ENCODE data around the gene OGT. TPM values are rescaled to one million over a fixed set of nuclear protein-coding genes. Genes with fewer than 3 reads are reported as not detected.
"Not testable (repeated sequence)": the region's sequence is repeated elsewhere in the genome, so short reads cannot be mapped to it uniquely, and the experiment has no call there.

The OGT gene
- total RNA-seq, 1 donor from 2014 or later: 287 TPM

DNA sequence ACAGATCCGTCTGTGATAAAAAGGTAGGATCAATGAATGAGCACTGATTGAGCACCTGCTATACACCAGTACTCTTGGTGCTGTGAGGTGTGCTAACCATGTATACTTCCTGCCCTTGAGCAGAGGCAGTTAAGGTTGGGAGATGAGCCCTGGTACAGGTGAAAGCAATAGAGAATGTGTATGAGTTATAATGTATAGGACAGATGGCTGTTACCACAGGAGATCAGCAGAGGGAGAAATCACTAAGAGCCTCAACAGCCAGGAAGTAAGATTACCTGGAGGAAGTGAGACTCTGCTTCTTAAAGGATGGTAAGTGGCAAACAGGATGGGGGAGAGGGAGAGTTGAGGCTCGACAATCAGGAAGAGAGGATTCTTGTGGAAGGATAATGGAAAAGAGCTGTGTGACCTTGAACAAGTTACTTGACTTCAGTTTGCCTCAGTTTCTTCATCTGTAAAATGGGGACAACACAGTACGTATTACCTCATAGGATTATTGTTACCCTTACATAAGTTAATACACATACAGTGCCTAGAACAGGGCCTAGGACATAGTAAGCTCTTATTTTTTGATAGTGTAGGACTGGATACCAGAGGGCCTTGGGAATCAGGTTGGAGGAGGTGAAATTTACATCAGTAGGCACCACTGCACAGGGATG is 76.3 kb downstream of the OGT start:
- H3K4me1 Mint-ChIP-seq: no peaks in the 10 kb centered on the region

DNA sequence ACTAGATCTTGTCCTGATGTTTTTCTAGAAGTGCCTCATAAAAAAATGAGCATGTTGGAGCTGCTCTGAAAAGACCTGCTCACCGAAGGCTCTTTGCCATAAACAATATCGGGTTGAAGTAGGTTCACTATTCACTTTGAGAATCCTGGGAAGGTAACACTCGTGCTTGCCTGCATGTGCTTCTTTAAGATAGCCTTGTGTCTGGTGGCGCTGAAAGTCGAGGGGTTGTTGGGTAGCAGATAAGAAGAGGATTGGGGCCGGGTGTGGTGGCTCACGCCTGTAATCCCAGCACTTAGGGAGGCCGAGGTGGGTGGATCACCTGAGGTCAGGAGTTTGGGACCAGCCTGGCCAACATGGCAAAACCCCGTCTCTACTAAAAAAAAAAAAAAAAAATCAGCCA is 78.8 kb downstream of the OGT start:
- peaks cover 17% of the 10 kb centered on the region for H3K9me3 Mint-ChIP-seq
- not testable (repeated sequence) for H3K36me3 Mint-ChIP-seq, H3K4me3 Mint-ChIP-seq

More for the DNA sequence above, 76.3 kb downstream of the OGT start:
- H3F3A ChIP-seq (ENCODE audit: low read depth): no peaks in the 10 kb centered on the region
- no peak overlapping the region for H3K9ac ChIP-seq
- no peaks in the 10 kb centered on the region for H3K4me1 ChIP-seq
- no peak for DNase-seq (ENCODE audit: low spot score)
- H3K36me3 ChIP-seq: no peaks in the 10 kb centered on the region
- Mint-ChIP-seq H3K27ac (no peak overlapping the region), H3K36me3 (peaks cover 12% of the 10 kb centered on the region), H3K27me3 (ENCODE audit: insufficient read depth, low read depth) (no peaks in the 10 kb centered on the region), H3K4me3 (no peak overlapping the region), H3K9me3 (peaks cover 4% of the 10 kb centered on the region)
- TF ChIP-seq EZH2 (IDR thresholded peaks at IDR 0.05): no peak
- TF ChIP-seq EZH2phosphoT487 (IDR thresholded peaks at IDR 0.05): no peak
- no peak for TF ChIP-seq CTCF (IDR thresholded peaks at IDR 0.05)
- no peak overlapping the region for H2AFZ ChIP-seq (replicated peaks)
- H3K79me2 ChIP-seq (ENCODE audit: low read depth): no peaks in the 10 kb centered on the region
- no peak overlapping the region for H3K4me3 ChIP-seq
- no peak overlapping the region for H3K27ac ChIP-seq
- no peaks in the 10 kb centered on the region for H3K27me3 ChIP-seq
- no peaks in the 10 kb centered on the region for H4K20me1 ChIP-seq (ENCODE audit: low read depth)
- no peak overlapping the region for H3K4me2 ChIP-seq
- H3K9me3 ChIP-seq (ENCODE audit: low read depth): no peaks in the 10 kb centered on the region

DNA sequence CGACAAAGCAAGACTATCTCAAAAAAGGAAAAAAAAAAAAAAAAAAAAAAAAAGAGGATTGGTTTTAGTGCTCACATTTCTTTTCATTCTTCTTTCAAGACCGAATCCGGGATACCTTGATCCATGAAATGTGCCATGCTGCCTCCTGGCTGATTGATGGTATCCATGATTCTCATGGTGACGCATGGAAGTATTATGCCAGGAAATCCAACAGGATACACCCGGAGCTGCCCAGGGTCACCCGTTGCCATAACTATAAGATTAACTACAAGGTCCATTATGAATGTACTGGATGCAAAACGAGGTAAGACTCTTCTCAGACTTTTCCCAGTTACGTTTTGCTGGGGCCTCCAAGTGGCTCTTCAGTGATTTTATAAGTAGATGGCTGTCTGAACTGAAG is 79.4 kb downstream of the OGT start:
- no peaks in the 10 kb centered on the region for H3K36me3 ChIP-seq
- TF ChIP-seq EZH2 (IDR thresholded peaks at IDR 0.05) (no peak), CTCF (IDR thresholded peaks at IDR 0.05) (no peak), EZH2phosphoT487 (IDR thresholded peaks at IDR 0.05) (no peak)

More for the DNA sequence above, 78.8 kb downstream of the OGT start:
- not testable (repeated sequence) for H3K27me3 ChIP-seq; H3K9ac ChIP-seq; H2AFZ ChIP-seq (replicated peaks); H3K4me1 ChIP-seq; H3K36me3 ChIP-seq; H3K27ac Mint-ChIP-seq; H3K4me2 ChIP-seq; H3K4me3 ChIP-seq; H3K79me2 ChIP-seq (ENCODE audit: low read depth); H3F3A ChIP-seq (ENCODE audit: low read depth); H3K9me3 ChIP-seq (ENCODE audit: low read depth); H3K27ac ChIP-seq; DNase-seq (ENCODE audit: low spot score); H3K4me1 Mint-ChIP-seq; H3K27me3 Mint-ChIP-seq (ENCODE audit: insufficient read depth, low read depth); H4K20me1 ChIP-seq (ENCODE audit: low read depth)

GRCh38 chrX:71615056-71615455 is 82.2 kb downstream of the OGT start:
- Histone ChIP-seq H3K4me2 (no peak overlapping the region), H3K4me3 (no peak overlapping the region), H3K36me3 (no peaks in the 10 kb centered on the region), H3K79me2 (ENCODE audit: low read depth) (no peaks in the 10 kb centered on the region), H3K27ac (no peak overlapping the region), H3F3A (ENCODE audit: low read depth) (no peaks in the 10 kb centered on the region), H2AFZ (replicated peaks) (no peak overlapping the region), H3K9me3 (ENCODE audit: low read depth) (no peaks in the 10 kb centered on the region), H4K20me1 (ENCODE audit: low read depth) (no peaks in the 10 kb centered on the region), H3K4me1 (no peaks in the 10 kb centered on the region), H3K9ac (no peak overlapping the region), H3K27me3 (no peaks in the 10 kb centered on the region)
- peaks cover 2% of the 10 kb centered on the region for H3K27me3 Mint-ChIP-seq (ENCODE audit: insufficient read depth, low read depth)
- TF ChIP-seq CTCF (IDR thresholded peaks at IDR 0.05) (no peak), EZH2 (IDR thresholded peaks at IDR 0.05) (no peak), EZH2phosphoT487 (IDR thresholded peaks at IDR 0.05) (no peak)
- no peaks in the 10 kb centered on the region for H3K4me1 Mint-ChIP-seq
- H3K36me3 Mint-ChIP-seq: peaks cover 4% of the 10 kb centered on the region
- no peak overlapping the region for H3K27ac Mint-ChIP-seq
- peaks cover 22% of the 10 kb centered on the region for H3K9me3 Mint-ChIP-seq
- H3K4me3 Mint-ChIP-seq: no peak overlapping the region
- DNase-seq (ENCODE audit: low spot score): no peak

More for the DNA sequence above, 79.4 kb downstream of the OGT start:
- no peak overlapping the region for H3K4me3 ChIP-seq
- no peaks in the 10 kb centered on the region for H4K20me1 ChIP-seq (ENCODE audit: low read depth)
- H3K4me3 Mint-ChIP-seq: no peak overlapping the region
- H3K4me1 ChIP-seq: no peaks in the 10 kb centered on the region
- no peaks in the 10 kb centered on the region for H3K9me3 ChIP-seq (ENCODE audit: low read depth)
- no peak for DNase-seq (ENCODE audit: low spot score)
- peaks cover 2% of the 10 kb centered on the region for H3K27me3 Mint-ChIP-seq (ENCODE audit: insufficient read depth, low read depth)
- H3K9ac ChIP-seq: no peak overlapping the region
- no peaks in the 10 kb centered on the region for H3K79me2 ChIP-seq (ENCODE audit: low read depth)
- H3F3A ChIP-seq (ENCODE audit: low read depth): no peaks in the 10 kb centered on the region
- no peak overlapping the region for H3K27ac Mint-ChIP-seq
- H3K27me3 ChIP-seq: no peaks in the 10 kb centered on the region
- peaks cover 17% of the 10 kb centered on the region for H3K9me3 Mint-ChIP-seq
- peaks cover 2% of the 10 kb centered on the region for H3K36me3 Mint-ChIP-seq
- no peaks in the 10 kb centered on the region for H3K4me1 Mint-ChIP-seq
- H3K4me2 ChIP-seq: no peak overlapping the region
- H2AFZ ChIP-seq (replicated peaks): no peak overlapping the region
- H3K27ac ChIP-seq: no peak overlapping the region
